ENCODE results near the gene ANKRD1. TPM values are rescaled to one million over a fixed set of nuclear protein-coding genes. Genes with fewer than 3 reads are reported as not detected.

ANKRD1 gene
- total RNA-seq, 4 donors from 2014 or later = 18.6 to 168 (median 98.5) TPM

DNA sequence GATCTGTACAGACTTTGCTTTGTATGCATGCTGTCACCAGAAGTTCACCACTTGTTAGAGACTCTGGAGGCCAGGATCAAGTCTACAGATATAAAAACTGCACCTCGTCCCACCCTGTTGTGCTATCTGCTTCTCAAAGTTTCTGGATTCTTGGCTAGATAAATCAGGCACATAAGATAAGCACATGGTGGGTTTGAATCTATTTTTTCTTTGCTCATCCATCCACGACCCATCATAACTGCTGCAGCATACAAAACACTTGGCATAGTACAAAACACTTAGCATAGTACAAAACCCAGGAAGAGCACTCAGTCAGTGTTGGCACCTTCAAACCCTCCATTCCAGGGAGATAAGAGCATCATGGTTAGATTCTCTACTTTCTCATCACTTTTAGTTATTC lies 42.4 kb upstream of the ANKRD1 start:
- no peak for ATAC-seq
- no peak for DNase-seq
- TF ChIP-seq, protein P1, sequence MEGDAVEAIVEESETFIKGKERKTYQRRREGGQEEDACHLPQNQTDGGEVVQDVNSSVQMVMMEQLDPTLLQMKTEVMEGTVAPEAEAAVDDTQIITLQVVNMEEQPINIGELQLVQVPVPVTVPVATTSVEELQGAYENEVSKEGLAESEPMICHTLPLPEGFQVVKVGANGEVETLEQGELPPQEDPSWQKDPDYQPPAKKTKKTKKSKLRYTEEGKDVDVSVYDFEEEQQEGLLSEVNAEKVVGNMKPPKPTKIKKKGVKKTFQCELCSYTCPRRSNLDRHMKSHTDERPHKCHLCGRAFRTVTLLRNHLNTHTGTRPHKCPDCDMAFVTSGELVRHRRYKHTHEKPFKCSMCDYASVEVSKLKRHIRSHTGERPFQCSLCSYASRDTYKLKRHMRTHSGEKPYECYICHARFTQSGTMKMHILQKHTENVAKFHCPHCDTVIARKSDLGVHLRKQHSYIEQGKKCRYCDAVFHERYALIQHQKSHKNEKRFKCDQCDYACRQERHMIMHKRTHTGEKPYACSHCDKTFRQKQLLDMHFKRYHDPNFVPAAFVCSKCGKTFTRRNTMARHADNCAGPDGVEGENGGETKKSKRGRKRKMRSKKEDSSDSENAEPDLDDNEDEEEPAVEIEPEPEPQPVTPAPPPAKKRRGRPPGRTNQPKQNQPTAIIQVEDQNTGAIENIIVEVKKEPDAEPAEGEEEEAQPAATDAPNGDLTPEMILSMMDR (IDR thresholded peaks at IDR 0.05 in 4 of 5, conservative IDR thresholded peaks at IDR 0.05 in 1 of 5) = no peak
- no peak for TF ChIP-seq POLR2A (IDR thresholded peaks at IDR 0.05)
- H3K27ac ChIP-seq = no peak overlapping the region
- H3K36me3 ChIP-seq = no peaks in the 10 kb centered on the region
- H3K9me3 ChIP-seq = no peaks in the 10 kb centered on the region
- no peaks in the 10 kb centered on the region for H3K27me3 ChIP-seq
- intact Hi-C loops (cut with DNase I; ENCODE audit: low total_unique reads) = no loop called here
- in situ Hi-C loops (cut with MboI; ENCODE audit: low sequenced_read_pairs in 4 of 4) = loop anchor here in 1 of 4 donors (10.0 kb wide), 1 partner anchor 49 kb away; no protein-coding TSS in a partner anchor
- no peak overlapping the region for H3K4me3 ChIP-seq
- peaks cover 29 to 35% of the 10 kb centered on the region in 2 donors for H3K4me1 ChIP-seq

DNA sequence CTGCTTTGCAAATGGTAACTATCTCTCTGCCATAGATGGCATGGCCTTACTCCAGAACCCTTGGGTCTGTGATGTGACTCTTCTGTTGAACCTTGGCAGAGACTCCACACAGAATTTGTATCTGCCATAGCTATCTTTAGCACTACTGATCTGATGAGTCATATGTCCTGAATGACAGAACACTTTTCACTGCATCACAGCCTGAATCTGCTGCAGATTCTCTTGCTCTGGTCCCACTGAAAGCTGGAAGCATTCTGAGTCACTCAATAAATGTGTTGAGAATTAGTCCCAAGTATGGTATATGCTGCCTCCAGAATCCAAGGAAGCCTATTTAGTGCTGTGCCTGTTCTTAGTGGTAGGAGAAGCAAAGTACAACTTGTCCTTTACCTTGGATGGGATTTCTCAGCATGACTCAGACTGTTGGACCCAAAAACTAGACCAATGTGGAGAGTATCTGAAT lies 39.5 kb upstream of the ANKRD1 start:
- no peak for TF ChIP-seq POLR2A (IDR thresholded peaks at IDR 0.05)
- TF ChIP-seq, protein P1 (IDR thresholded peaks at IDR 0.05 in 4 of 5, conservative IDR thresholded peaks at IDR 0.05 in 1 of 5) = peak in 1 of 5 experiments; percentile 39
- Histone ChIP-seq H3K4me3 (no peak overlapping the region), H3K36me3 (no peaks in the 10 kb centered on the region), H3K9me3 (no peaks in the 10 kb centered on the region), H3K27ac (peak overlapping the region; percentile 72 to 89 (median 86)), H3K4me1 (peaks cover 29 to 31% of the 10 kb centered on the region in 2 donors), H3K27me3 (no peaks in the 10 kb centered on the region)
- in situ Hi-C loops (cut with MboI; ENCODE audit: low sequenced_read_pairs in 4 of 4) (loop anchor here in 1 of 4 donors (10.0 kb wide), 1 partner anchor 46 kb away; no protein-coding TSS in a partner anchor), intact Hi-C loops (cut with DNase I; ENCODE audit: low total_unique reads) (loop anchor here (1.0 kb wide), 1 partner anchor 39 kb away; the partner anchor contains the start of gene ANKRD1)
- DNase-seq = peak; percentile 49 to 69
- peak; percentile 94 for ATAC-seq

GRCh38 chr10:90959826-90960225 lies 38.9 kb upstream of the ANKRD1 start:
- TF ChIP-seq POLR2A (IDR thresholded peaks at IDR 0.05) = no peak
- TF ChIP-seq, protein P1 (IDR thresholded peaks at IDR 0.05 in 4 of 5, conservative IDR thresholded peaks at IDR 0.05 in 1 of 5) = no peak
- H3K27ac ChIP-seq = peak overlapping the region; percentile 72 to 89 (median 86)

GRCh38 chr10:90958781-90959180 lies 37.9 kb upstream of the ANKRD1 start:
- intact Hi-C loops (cut with DNase I; ENCODE audit: low total_unique reads) (no loop called here), in situ Hi-C loops (cut with MboI; ENCODE audit: low sequenced_read_pairs in 4 of 4) (no loop called here)
- H3K9me3 ChIP-seq = no peaks in the 10 kb centered on the region
- H3K27ac ChIP-seq = peak overlapping the region in 1 of 4 donors; percentile 88
- H3K4me3 ChIP-seq = no peak overlapping the region
- no peaks in the 10 kb centered on the region for H3K27me3 ChIP-seq
- TF ChIP-seq, protein P1 (IDR thresholded peaks at IDR 0.05 in 4 of 5, conservative IDR thresholded peaks at IDR 0.05 in 1 of 5) = no peak
- DNase-seq = no peak
- H3K4me1 ChIP-seq = peaks cover 29 to 31% of the 10 kb centered on the region in 2 donors
- ATAC-seq = no peak
- no peaks in the 10 kb centered on the region for H3K36me3 ChIP-seq

More at GRCh38 chr10:90959826-90960225, 38.9 kb upstream of the ANKRD1 start:
- peak; percentile 63 to 75 for ATAC-seq
- Histone ChIP-seq H3K27me3 (no peaks in the 10 kb centered on the region), H3K9me3 (no peaks in the 10 kb centered on the region), H3K36me3 (no peaks in the 10 kb centered on the region), H3K4me1 (peaks cover 29 to 31% of the 10 kb centered on the region in 2 donors), H3K4me3 (no peak overlapping the region)
- no peak for DNase-seq
- intact Hi-C loops (cut with DNase I; ENCODE audit: low total_unique reads) (loop anchor here (1.0 kb wide), 1 partner anchor 39 kb away; the partner anchor contains the start of gene ANKRD1), in situ Hi-C loops (cut with MboI; ENCODE audit: low sequenced_read_pairs in 4 of 4) (loop anchor here in 1 of 4 donors (10.0 kb wide), 1 partner anchor 45 kb away; no protein-coding TSS in a partner anchor)
